Colonic mucosa (tissue), 4 donors: Measurements from ENCODE around the gene JAM3. TPM values are rescaled to one million over a fixed set of nuclear protein-coding genes. Genes with fewer than 3 reads are reported as not detected.
A peak's percentile ranks its signal among the peaks of the same experiment; 100 is the strongest.

Experiments
- DNase-seq: peaks from one replicate; pipeline ENCODE4 v3.0.0-alpha.2; 2020
- H3K27ac ChIP-seq: fragments of 200-600 bp; one replicate; pipeline ENCODE4 v1.8.0; 2021
- H3K27me3 ChIP-seq: fragments of 200-600 bp; one replicate; pipeline ENCODE4 v1.8.0; 2021
- H3K36me3 ChIP-seq: fragments of 200-600 bp; one replicate; pipeline ENCODE4 v1.8.0; 2021
- H3K4me1 ChIP-seq: fragments of 200-600 bp; one replicate; pipeline ENCODE4 v1.8.0; 2021; ENCODE audit warnings: mild to moderate bottlenecking
- H3K4me3 ChIP-seq: fragments of 200-600 bp; one replicate; pipeline ENCODE4 v1.8.0; 2021
- H3K9ac ChIP-seq, 2 donors: one replicate each; pipeline ENCODE4 v1.7.0; 2013; ENCODE audit warnings: control low read depth in 2 of 2, low read depth in 2 of 2, low read length in 2 of 2
- H3K9me3 ChIP-seq: fragments of 200-600 bp; one replicate; pipeline ENCODE4 v1.8.0; 2021
- CTCF ChIP-seq: fragments of 200-600 bp; IDR thresholded peaks from one replicate; pipeline ENCODE4 v1.8.0; 2022; ENCODE audit warnings: antibody characterized with exemption, mild to moderate bottlenecking
- intact Hi-C: fragments of 100-400 bp; cut with DNase I; formaldehyde crosslinking; loops from one replicate; pipeline ENCODE4 v1.14.1; 2022
- total RNA-seq, 2 donors: library from RNA; stranded (reverse); fragmentation: NEBNext Ultra II Directional in 1 of 2; extraction: Animal tissue kit (Norgen Biotek cat#: 25700) in 1 of 2; gene quantifications; one replicate each; pipeline ENCODE4 v1.2.1, GENCODE V29; 2021
- donor health status: healthy.
- donor health status: DM: no; HTN: no; CAD: no.
- donor health status: DM: no; HTN: no; CAD: no.

Gene JAM3
- total RNA-seq, 2 donors from 2014 or later: 3.5 to 14.5 TPM

GRCh38 chr11:134034496-134035381, 34.1 kb upstream of the JAM3 start:
- intact Hi-C loops: loop anchor here (10.0 kb wide), 1 partner anchor 80 kb away; the partner anchor contains the start of gene IGSF9B
- no peak for DNase-seq
- peaks cover 3% of the 10 kb centered on the region for H3K4me1 ChIP-seq

GRCh38 chr11:134036492-134037045, 32.3 kb upstream of the JAM3 start:
- no peaks in the 10 kb centered on the region for H3K27me3 ChIP-seq
- peak overlapping the region in 1 of 2 donors; percentile 72 for H3K9ac ChIP-seq
- no peak for DNase-seq
- H3K4me3 ChIP-seq: peak overlapping the region; percentile 42
- peak overlapping the region; percentile 57 for H3K27ac ChIP-seq
- no peaks in the 10 kb centered on the region for H3K36me3 ChIP-seq
- intact Hi-C loops: loop anchor here (10.0 kb wide), 1 partner anchor 82 kb away; the partner anchor contains the start of gene IGSF9B
- H3K4me1 ChIP-seq: peaks cover 3% of the 10 kb centered on the region
- H3K9me3 ChIP-seq: no peaks in the 10 kb centered on the region
- no peak for TF ChIP-seq CTCF

More at GRCh38 chr11:134034496-134035381, 34.1 kb upstream of the JAM3 start:
- no peaks in the 10 kb centered on the region for H3K27me3 ChIP-seq
- H3K36me3 ChIP-seq: no peaks in the 10 kb centered on the region
- H3K9me3 ChIP-seq: no peaks in the 10 kb centered on the region
- no peak for TF ChIP-seq CTCF
- H3K4me3 ChIP-seq: no peak overlapping the region
- H3K9ac ChIP-seq: peak overlapping the region in 1 of 2 donors; percentile 51
- H3K27ac ChIP-seq: peak overlapping the region; percentile 39

- H3K9me3 ChIP-seq: no peaks in the 10 kb centered on the region
- peak; percentile 75 for DNase-seq
- TF ChIP-seq CTCF: no peak
- peaks cover 3% of the 10 kb centered on the region for H3K4me1 ChIP-seq
- peak overlapping the region; percentile 57 for H3K27ac ChIP-seq
- no peaks in the 10 kb centered on the region for H3K36me3 ChIP-seq
- H3K4me3 ChIP-seq: peak overlapping the region; percentile 42
- no peaks in the 10 kb centered on the region for H3K27me3 ChIP-seq
- H3K9ac ChIP-seq: peak overlapping the region; percentile 64 to 72
- intact Hi-C loops: loop anchor here (10.0 kb wide), 1 partner anchor 82 kb away; the partner anchor contains the start of gene IGSF9B
These were observed 31.6 kb upstream of the JAM3 start for GRCh38 chr11:134037046-134037908.

GRCh38 chr11:134038897-134039470, 29.9 kb upstream of the JAM3 start:
- Histone ChIP-seq H3K9me3 (no peaks in the 10 kb centered on the region), H3K4me3 (no peak overlapping the region), H3K9ac (peak overlapping the region in 1 of 2 donors; percentile 13), H3K27me3 (no peaks in the 10 kb centered on the region), H3K27ac (no peak overlapping the region), H3K36me3 (no peaks in the 10 kb centered on the region), H3K4me1 (no peaks in the 10 kb centered on the region)
- intact Hi-C loops: loop anchor here (10.0 kb wide), 1 partner anchor 84 kb away; the partner anchor contains the start of gene IGSF9B
- no peak for DNase-seq
- TF ChIP-seq CTCF: no peak
